GM13976 (cell line): ENCODE results near the gene ATG9B.

Source experiments
- DNase-seq: peaks from one replicate; pipeline ENCODE4 v3.0.0; 2012; ENCODE audit warnings: low spot score
- in situ Hi-C: fragments of 300-500 bp; cut with MboI; formaldehyde crosslinking; loops from one replicate; pipeline ENCODE4 v1.12.0; 2022; ENCODE audit warnings: low sequenced_read_pairs, mixed read lengths, inconsistent platforms; ENCODE audit not compliant: unreplicated experiment
- TF ChIP-seq, protein P1 (sequence below): IDR thresholded peaks from 2 replicates; pipeline ENCODE4 v1.5.1; 2012; ENCODE audit warnings: borderline replicate concordance, mild to moderate bottlenecking; ENCODE audit not compliant: insufficient read depth; ENCODE audit errors: extremely low read depth, missing control alignments, control extremely low read depth

Gene ATG9B

DNA sequence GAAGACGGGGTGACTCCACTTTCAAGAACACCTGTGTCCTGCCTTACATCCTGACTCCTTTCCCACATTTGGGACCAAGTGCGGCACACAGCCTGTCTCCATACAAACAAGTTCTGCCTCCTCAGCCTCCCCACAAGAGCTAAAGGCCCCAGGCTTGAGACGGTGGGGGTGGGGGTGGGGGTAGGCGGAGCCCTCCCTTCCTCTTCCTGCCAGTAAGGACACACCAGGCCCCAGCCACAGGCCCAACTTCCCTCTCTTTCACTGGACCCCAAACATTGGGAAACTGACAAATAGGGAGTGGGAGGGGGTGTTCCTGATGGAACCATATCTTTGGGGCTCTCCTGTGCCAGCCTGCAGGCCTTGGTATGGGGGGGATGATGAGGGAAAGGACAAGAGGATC lies 28.8 kb upstream of the ATG9B start:
- no peak for DNase-seq
- in situ Hi-C loops = no loop called here
- TF ChIP-seq, protein P1, sequence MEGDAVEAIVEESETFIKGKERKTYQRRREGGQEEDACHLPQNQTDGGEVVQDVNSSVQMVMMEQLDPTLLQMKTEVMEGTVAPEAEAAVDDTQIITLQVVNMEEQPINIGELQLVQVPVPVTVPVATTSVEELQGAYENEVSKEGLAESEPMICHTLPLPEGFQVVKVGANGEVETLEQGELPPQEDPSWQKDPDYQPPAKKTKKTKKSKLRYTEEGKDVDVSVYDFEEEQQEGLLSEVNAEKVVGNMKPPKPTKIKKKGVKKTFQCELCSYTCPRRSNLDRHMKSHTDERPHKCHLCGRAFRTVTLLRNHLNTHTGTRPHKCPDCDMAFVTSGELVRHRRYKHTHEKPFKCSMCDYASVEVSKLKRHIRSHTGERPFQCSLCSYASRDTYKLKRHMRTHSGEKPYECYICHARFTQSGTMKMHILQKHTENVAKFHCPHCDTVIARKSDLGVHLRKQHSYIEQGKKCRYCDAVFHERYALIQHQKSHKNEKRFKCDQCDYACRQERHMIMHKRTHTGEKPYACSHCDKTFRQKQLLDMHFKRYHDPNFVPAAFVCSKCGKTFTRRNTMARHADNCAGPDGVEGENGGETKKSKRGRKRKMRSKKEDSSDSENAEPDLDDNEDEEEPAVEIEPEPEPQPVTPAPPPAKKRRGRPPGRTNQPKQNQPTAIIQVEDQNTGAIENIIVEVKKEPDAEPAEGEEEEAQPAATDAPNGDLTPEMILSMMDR = no peak

DNA sequence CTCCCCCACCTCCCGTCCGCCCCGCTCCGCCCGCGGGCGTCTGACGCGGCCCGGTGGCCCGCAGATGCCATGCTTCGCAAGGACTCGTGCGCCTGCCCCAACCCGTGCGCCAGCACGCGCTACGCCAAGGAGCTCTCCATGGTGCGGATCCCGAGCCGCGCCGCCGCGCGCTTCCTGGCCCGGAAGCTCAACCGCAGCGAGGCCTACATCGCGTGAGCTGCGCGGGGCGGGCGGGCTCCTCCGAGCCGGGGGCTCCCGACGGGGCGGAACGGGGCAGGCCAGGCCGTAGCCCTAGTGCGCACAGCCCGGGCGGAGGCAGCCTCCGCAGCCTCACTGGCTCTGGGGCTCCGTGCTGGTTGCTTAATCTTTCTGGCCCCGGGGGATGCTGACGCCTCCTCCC lies 26.8 kb upstream of the ATG9B start:
- no peak for DNase-seq
- in situ Hi-C loops = no loop called here
- TF ChIP-seq, protein P1 = no peak

DNA sequence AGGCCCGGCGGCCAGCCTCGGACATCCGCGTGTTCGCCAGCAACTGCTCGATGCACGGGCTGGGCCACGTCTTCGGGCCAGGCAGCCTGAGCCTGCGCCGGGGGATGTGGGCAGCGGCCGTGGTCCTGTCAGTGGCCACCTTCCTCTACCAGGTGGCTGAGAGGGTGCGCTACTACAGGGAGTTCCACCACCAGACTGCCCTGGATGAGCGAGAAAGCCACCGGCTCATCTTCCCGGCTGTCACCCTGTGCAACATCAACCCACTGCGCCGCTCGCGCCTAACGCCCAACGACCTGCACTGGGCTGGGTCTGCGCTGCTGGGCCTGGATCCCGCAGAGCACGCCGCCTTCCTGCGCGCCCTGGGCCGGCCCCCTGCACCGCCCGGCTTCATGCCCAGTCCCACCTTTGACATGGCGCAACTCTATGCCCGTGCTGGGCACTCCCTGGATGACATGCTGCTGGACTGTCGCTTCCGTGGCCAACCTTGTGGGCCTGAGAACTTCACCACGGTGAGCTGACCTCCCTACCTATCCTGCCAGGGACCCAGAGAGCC lies 24.7 kb upstream of the ATG9B start:
- no peak for DNase-seq
- in situ Hi-C loops = no loop called here
- TF ChIP-seq, protein P1 = no peak

DNA sequence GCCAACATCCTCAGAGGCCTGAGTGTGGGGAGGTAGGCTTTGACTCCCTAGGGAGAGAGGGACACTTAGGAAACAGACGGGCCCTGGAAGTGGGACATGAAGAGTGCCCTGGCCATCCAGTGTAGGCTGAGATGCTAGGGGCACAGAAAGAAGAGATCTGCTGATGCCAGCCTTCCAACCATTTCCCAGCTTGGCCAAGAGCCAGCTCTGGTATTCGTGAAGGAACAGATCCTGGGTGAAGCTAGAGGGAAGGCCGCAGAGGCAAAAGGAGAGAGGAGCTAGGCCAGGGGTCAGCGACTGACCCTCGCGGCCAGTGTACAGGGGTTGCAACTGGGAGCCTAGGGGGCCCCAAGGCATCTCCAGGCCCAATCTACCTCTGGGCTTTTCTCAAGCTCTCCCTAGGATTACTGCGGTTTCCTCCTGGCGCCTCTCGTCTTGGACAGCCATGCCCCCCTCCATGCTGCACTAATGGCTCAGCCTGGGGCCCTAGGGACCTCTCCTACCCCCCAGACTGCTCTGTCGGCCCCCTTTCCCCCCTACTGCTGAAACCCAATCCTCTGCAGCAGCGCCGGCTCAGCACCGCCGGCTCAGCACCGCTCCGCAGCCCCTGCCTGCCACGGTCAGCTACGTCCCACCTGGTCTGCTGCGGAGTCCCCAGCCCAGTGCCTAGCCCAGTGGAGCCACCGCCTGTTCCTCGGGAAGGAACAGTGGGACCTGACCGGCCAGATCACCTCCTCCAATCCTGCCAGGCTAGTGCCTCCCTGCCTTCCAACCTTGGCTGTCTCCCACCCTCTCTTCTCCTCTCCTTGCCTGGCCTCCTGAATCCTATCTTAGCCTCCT lies 23.9 kb upstream of the ATG9B start, which contains the start of gene ASIC3:
ASIC3 (plus strand) TSS at position 556 of the 840 bp plus-strand sequence. CDS start 355 bp downstream, outside the sequence.
- in situ Hi-C loops = no loop called here
- TF ChIP-seq, protein P1 = no peak
- no peak for DNase-seq

DNA sequence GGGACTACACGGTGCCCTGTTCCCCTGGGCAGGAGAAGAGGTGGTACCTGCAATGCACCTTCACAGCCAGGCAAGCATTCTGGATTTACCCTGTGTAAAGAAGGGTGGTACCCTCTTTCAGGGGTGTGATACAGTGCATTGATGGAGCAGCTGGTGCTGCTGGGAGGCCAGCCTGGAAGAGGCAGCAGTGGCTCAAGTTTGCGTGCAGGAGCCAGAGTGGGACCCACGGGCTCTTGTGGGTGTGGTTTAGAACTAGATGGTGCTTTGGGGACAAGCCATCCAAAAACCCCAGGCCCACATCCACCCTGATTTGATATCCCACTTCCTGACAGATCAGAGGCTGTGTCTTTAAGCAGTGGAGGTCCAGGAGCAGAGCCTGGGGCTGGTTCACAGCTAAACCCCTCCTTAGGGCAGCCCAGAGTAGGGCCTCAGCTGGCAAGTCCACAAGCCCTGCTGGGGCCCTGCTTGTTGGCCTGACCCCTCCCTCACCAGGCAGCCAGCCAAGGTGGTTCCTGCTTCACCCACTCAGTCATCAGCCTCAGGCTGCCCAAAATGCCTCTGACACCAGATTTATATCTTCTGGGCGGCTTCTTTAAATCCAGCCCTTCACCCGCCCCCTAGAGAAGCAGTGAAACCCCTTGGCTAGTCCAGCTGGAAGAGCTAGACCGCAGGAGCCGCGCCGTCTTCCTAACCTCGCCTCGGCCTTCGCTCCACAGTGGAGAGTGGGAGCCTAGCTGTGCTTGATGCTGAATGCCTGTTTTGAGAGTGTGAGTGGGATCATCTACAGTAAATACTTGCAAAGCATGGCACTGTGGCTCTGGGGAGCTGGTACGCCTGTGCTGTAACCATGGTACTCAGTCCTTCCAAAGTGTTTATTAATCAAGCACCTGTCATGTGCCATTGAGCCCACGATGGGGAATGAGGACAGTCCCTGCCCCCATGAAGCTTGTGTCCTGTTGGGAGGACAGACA lies 22.6 kb upstream of the ATG9B start:
- in situ Hi-C loops = no loop called here
- no peak for DNase-seq

DNA sequence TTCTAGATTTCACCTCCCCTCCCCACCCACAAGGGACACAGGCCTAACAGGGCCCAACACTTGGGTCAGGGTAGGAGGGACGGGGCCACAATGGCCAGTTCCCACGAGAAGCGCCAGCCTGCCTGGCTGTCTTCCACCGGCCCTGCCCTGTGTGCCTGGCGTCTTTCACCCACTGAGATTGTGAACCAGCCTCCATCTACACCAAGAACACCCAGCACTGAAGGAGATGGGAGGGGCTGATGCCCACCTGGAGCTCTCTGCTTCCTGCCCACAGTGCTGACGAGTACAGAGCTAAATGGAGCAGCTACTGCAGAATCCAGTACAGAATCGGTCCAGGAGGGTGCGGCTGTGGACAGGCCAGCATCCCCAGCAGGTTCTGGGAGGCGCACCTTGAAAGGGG lies 21.7 kb upstream of the ATG9B start:
- in situ Hi-C loops = no loop called here
- DNase-seq = no peak
- TF ChIP-seq, protein P1 = no peak

More for the DNA sequence above, 22.6 kb upstream of the ATG9B start:
- TF ChIP-seq, protein P1 = no peak
